ENCODE data around the gene KLF6. TPM values are rescaled to one million over a fixed set of nuclear protein-coding genes. Genes with fewer than 3 reads are reported as not detected.

KLF6 gene
- total and polyA plus RNA-seq, 2 donors (not counting 1 experiment from before 2014, with no cell fraction given): 175 to 921 TPM

- no peak overlapping the region for H3K9ac ChIP-seq (ENCODE audit: low read length)
- ATAC-seq (ENCODE audit: low read depth): no peak
- POLR2A ChIA-PET: no interaction called here
- Mint-ChIP-seq H3K27ac (peak overlapping the region; percentile 96), H3K9me3 (ENCODE audit: insufficient read depth) (no peaks in the 10 kb centered on the region), H3K4me3 (peak overlapping the region; percentile 96), H3K27me3 (no peaks in the 10 kb centered on the region), H3K4me1 (peaks cover 57% of the 10 kb centered on the region)
- H3K27me3 ChIP-seq (replicated peaks in 1 of 4; ENCODE audit: control extremely low read depth in 1 of 4, control insufficient read depth in 3 of 4, insufficient read depth in 4 of 4, low read length in 3 of 4): no peaks in the 10 kb centered on the region
- H3K9me3 ChIP-seq (ENCODE audit: control extremely low read depth in 1 of 3, control insufficient read depth in 2 of 3, insufficient read depth in 1 of 3, low read length in 2 of 3): peaks cover 0 to 6% (median 0%) of the 10 kb centered on the region in 3 donors
- peaks cover 32 to 48% of the 10 kb centered on the region in 2 donors for H3K4me1 ChIP-seq (ENCODE audit: control insufficient read depth in 2 of 2, insufficient read depth in 2 of 2, low read length in 2 of 2)
- H3K79me2 ChIP-seq (ENCODE audit: control insufficient read depth, insufficient read depth, low read length): peaks cover 65% of the 10 kb centered on the region
- 92% methylated on average over 16 of the region's 17 CpGs for WGBS (ENCODE audit: insufficient coverage)
- DNase-seq: no peak
- TF ChIP-seq CTCF (IDR thresholded peaks at IDR 0.05) (no peak), EZH2 (IDR thresholded peaks at IDR 0.05; ENCODE audit: borderline replicate concordance, insufficient read depth, low read depth, low read length, poor library complexity, severe bottlenecking) (no peak)
- H3K27ac ChIP-seq (ENCODE audit: low read length in 2 of 2): peak overlapping the region; percentile 97 to 99
- CTCF ChIA-PET: no interaction called here
- no peak overlapping the region for H2AFZ ChIP-seq (ENCODE audit: insufficient read depth, low read depth, low read length, poor library complexity, severe bottlenecking)
- peak overlapping the region in 2 of 5 experiments; percentile 2 to 6 for H3K4me3 ChIP-seq (ENCODE audit: control extremely low read depth in 1 of 5, extremely low read depth in 1 of 5, insufficient read depth in 1 of 5, low read depth in 2 of 5, low read length in 4 of 5)
- peaks cover 2 to 66% of the 10 kb centered on the region in 2 experiments for H3K36me3 ChIP-seq (replicated peaks in 1 of 2; ENCODE audit: control extremely low read depth in 1 of 2, control insufficient read depth in 1 of 2, extremely low read depth in 1 of 2, insufficient read depth in 2 of 2, low read length in 1 of 2)
- intact Hi-C loops (cut with micrococcal nuclease): loop anchor here (5.0 to 10.0 kb wide), 2 partner anchors 352 to 605 kb away; partner anchors contain the start of gene PITRM1
- peaks cover 94% of the 10 kb centered on the region for H4K20me1 ChIP-seq (ENCODE audit: control insufficient read depth, insufficient read depth, low read length, poor library complexity, severe bottlenecking)
- peak overlapping the region; percentile 82 for H3K4me2 ChIP-seq (replicated peaks; ENCODE audit: low read depth, low read length, poor library complexity, severe bottlenecking)
These were observed 4.8 kb downstream of the KLF6 start for GRCh38 chr10:3780021-3780770.

GRCh38 chr10:3779158-3779741 lies 5.8 kb downstream of the KLF6 start:
- intact Hi-C loops (cut with micrococcal nuclease): no loop called here
- ATAC-seq (ENCODE audit: low read depth) (no peak), DNase-seq (no peak)
- POLR2A ChIA-PET: no interaction called here
- no peaks in the 10 kb centered on the region for H3K27me3 ChIP-seq (replicated peaks in 1 of 4; ENCODE audit: control extremely low read depth in 1 of 4, control insufficient read depth in 3 of 4, insufficient read depth in 4 of 4, low read length in 3 of 4)
- Mint-ChIP-seq H3K4me3 (peak overlapping the region; percentile 24), H3K27ac (peak overlapping the region; percentile 22), H3K27me3 (no peaks in the 10 kb centered on the region), H3K9me3 (ENCODE audit: insufficient read depth) (no peaks in the 10 kb centered on the region), H3K4me1 (peaks cover 57% of the 10 kb centered on the region)
- WGBS (ENCODE audit: insufficient coverage): 94% methylated on average over 14 of the region's 14 CpGs
- H3K79me2 ChIP-seq (ENCODE audit: control insufficient read depth, insufficient read depth, low read length): peaks cover 58% of the 10 kb centered on the region
- H3K4me3 ChIP-seq (ENCODE audit: control extremely low read depth in 1 of 5, extremely low read depth in 1 of 5, insufficient read depth in 1 of 5, low read depth in 2 of 5, low read length in 4 of 5): no peak overlapping the region
- CTCF ChIA-PET: interaction anchor here (0.6 kb wide), 2 partner anchors 13 to 307 kb away, joined by 3 to 4 read pairs; no protein-coding TSS in a partner anchor
- peaks cover 87% of the 10 kb centered on the region for H4K20me1 ChIP-seq (ENCODE audit: control insufficient read depth, insufficient read depth, low read length, poor library complexity, severe bottlenecking)
- no peak for TF ChIP-seq CTCF (IDR thresholded peaks at IDR 0.05)
- no peak overlapping the region for H2AFZ ChIP-seq (ENCODE audit: insufficient read depth, low read depth, low read length, poor library complexity, severe bottlenecking)
- no peak overlapping the region for H3K4me2 ChIP-seq (replicated peaks; ENCODE audit: low read depth, low read length, poor library complexity, severe bottlenecking)
- no peak overlapping the region for H3K9ac ChIP-seq (ENCODE audit: low read length)
- H3K27ac ChIP-seq (ENCODE audit: low read length in 2 of 2): no peak overlapping the region
- peaks cover 5 to 72% of the 10 kb centered on the region in 2 experiments for H3K36me3 ChIP-seq (replicated peaks in 1 of 2; ENCODE audit: control extremely low read depth in 1 of 2, control insufficient read depth in 1 of 2, extremely low read depth in 1 of 2, insufficient read depth in 2 of 2, low read length in 1 of 2)
- peaks cover 32 to 48% of the 10 kb centered on the region in 2 donors for H3K4me1 ChIP-seq (ENCODE audit: control insufficient read depth in 2 of 2, insufficient read depth in 2 of 2, low read length in 2 of 2)
- H3K9me3 ChIP-seq (ENCODE audit: control extremely low read depth in 1 of 3, control insufficient read depth in 2 of 3, insufficient read depth in 1 of 3, low read length in 2 of 3): peaks cover 0 to 6% (median 0%) of the 10 kb centered on the region in 3 donors
